Right lobe of liver (tissue), 6 donors: ENCODE data around the gene UBE4A. TPM values are rescaled to one million over a fixed set of nuclear protein-coding genes. Genes with fewer than 3 reads are reported as not detected.
A peak's percentile ranks its signal among the peaks of the same experiment; 100 is the strongest.

Experiments
- ATAC-seq, 4 donors: fragments of 200-7000 bp; cut with Tn5 transposase; one replicate each; pipeline ENCODE4 v1.9.1; 2020; ENCODE audit warnings: mild to moderate bottlenecking in 4 of 4, moderate library complexity in 4 of 4
- DNase-seq, 3 donors: peaks; one replicate each; pipeline ENCODE4 v3.0.0-alpha.2; 2020
- H3K27ac ChIP-seq, 3 donors: fragments of 200-600 bp; one replicate each; pipeline ENCODE4 v1.8.0; 2022
- H3K27me3 ChIP-seq, 2 donors: fragments of 200-600 bp; one replicate each; pipeline ENCODE4 v1.8.0; 2022
- H3K36me3 ChIP-seq, 4 donors: fragments of 200-600 bp; sonication (generic) in 1 of 4; one replicate each; pipeline versions ENCODE4 v1.5.1 to v1.8.0; 2017 to 2022; ENCODE audit warnings: control low read depth in 1 of 4
- H3K4me1 ChIP-seq, 4 donors: fragments of 200-600 bp; sonication (generic) in 1 of 4; one replicate each; pipeline versions ENCODE4 v1.5.1 to v1.8.0; 2017 to 2022; ENCODE audit warnings: control low read depth in 1 of 4
- H3K4me3 ChIP-seq, 3 donors: fragments of 200-600 bp; one replicate each; pipeline ENCODE4 v1.8.0; 2022
- H3K9me3 ChIP-seq, 4 donors: fragments of 200-600 bp; sonication (generic) in 1 of 4; one replicate each; pipeline versions ENCODE4 v1.5.1 to v1.8.0; 2017 to 2022; ENCODE audit warnings: control low read depth in 1 of 4
- POLR2A ChIP-seq: fragments of 450-650 bp; IDR thresholded peaks from one replicate; pipeline ENCODE4 v1.6.1; 2017; ENCODE audit warnings: antibody characterized with exemption, mild to moderate bottlenecking
- WGBS: methylation state at CpG from one replicate; pipeline ENCODE4 v1.1.6; 2018; ENCODE audit warnings: low coverage, low lambda C conversion rate; ENCODE audit not compliant: insufficient coverage; ENCODE audit errors: missing lambda C conversion rate; 5-methylcytosine and 5-hydroxymethylcytosine counted together
- intact Hi-C, 2 donors: fragments of 100-400 bp; cut with DNase I; formaldehyde crosslinking; loops; one replicate each; pipeline versions ENCODE4 v1.11.2 to v1.14.1; 2022
- total RNA-seq, 6 experiments: library from RNA; depleted of rRNA in 2 of 6; stranded (reverse); fragments of >200 nt in 2 of 6; fragmentation: NEBNext Ultra II Directional in 3 of 6; extraction: Animal tissue kit (Norgen Biotek cat#: 25700) in 3 of 6; gene quantifications; one replicate each; pipeline versions ENCODE4 v1.1.0 to v1.2.4, GENCODE V29; 2016 to 2023
- TF ChIP-seq, protein P1 (sequence below), 4 donors: fragments of 200-600 bp in 3 of 4; fragments of 450-650 bp in 1 of 4; IDR thresholded peaks; one replicate each; pipeline versions ENCODE4 v1.5.1 to v1.8.0; 2016 to 2022; ENCODE audit warnings: antibody characterized with exemption in 4 of 4, mild to moderate bottlenecking in 2 of 4
- donor health status: DM: no; HTN: yes; CAD: no.
- donor health status: DM: no; HTN: no; CAD: no.
- donor health status: DM: no; HTN: no; CAD: no.
- donor health status: DM: no; HTN: yes; CAD: no.
- donor health status: DM: no; HTN: yes; CAD: no.

Gene UBE4A
- total RNA-seq, 6 experiments from 2014 or later: 25.5 to 36.9 (median 28.5) TPM

DNA sequence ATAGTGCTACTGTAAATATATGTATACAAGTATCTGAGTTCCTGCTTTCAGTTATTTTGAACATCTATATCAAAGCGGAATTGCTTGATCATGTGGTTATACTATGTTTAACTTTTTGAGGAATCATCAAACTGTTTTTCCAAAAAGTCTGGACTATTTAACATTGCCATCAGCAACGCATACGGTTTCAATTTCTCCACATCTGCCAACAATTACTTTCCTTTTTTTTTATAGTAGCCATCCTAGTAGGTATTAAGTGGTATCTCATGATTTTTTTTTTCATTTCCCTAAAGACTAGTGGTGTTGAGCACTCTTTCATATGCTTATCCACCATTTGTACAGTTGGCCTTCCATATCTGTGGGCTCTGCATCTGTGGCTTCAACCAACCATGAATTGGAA is 1.3 kb upstream of the UBE4A start:
- WGBS: 45% methylated on average over 3 of the region's 3 CpGs
- peaks cover 0 to 12% (median 3%) of the 10 kb centered on the region in 4 donors for H3K4me1 ChIP-seq
- no peak overlapping the region for H3K27ac ChIP-seq
- H3K27me3 ChIP-seq: no peaks in the 10 kb centered on the region
- no peak for ATAC-seq
- TF ChIP-seq, protein P1, sequence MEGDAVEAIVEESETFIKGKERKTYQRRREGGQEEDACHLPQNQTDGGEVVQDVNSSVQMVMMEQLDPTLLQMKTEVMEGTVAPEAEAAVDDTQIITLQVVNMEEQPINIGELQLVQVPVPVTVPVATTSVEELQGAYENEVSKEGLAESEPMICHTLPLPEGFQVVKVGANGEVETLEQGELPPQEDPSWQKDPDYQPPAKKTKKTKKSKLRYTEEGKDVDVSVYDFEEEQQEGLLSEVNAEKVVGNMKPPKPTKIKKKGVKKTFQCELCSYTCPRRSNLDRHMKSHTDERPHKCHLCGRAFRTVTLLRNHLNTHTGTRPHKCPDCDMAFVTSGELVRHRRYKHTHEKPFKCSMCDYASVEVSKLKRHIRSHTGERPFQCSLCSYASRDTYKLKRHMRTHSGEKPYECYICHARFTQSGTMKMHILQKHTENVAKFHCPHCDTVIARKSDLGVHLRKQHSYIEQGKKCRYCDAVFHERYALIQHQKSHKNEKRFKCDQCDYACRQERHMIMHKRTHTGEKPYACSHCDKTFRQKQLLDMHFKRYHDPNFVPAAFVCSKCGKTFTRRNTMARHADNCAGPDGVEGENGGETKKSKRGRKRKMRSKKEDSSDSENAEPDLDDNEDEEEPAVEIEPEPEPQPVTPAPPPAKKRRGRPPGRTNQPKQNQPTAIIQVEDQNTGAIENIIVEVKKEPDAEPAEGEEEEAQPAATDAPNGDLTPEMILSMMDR (IDR thresholded peaks at IDR 0.05): no peak
- no peak for TF ChIP-seq POLR2A
- H3K36me3 ChIP-seq: no peaks in the 10 kb centered on the region
- no peak for DNase-seq
- no peaks in the 10 kb centered on the region for H3K9me3 ChIP-seq
- intact Hi-C loops: loop anchor here in 1 of 2 donors (10.0 kb wide), 1 partner anchor 53 kb away; the partner anchor contains the start of gene CD3E
- H3K4me3 ChIP-seq: no peak overlapping the region

DNA sequence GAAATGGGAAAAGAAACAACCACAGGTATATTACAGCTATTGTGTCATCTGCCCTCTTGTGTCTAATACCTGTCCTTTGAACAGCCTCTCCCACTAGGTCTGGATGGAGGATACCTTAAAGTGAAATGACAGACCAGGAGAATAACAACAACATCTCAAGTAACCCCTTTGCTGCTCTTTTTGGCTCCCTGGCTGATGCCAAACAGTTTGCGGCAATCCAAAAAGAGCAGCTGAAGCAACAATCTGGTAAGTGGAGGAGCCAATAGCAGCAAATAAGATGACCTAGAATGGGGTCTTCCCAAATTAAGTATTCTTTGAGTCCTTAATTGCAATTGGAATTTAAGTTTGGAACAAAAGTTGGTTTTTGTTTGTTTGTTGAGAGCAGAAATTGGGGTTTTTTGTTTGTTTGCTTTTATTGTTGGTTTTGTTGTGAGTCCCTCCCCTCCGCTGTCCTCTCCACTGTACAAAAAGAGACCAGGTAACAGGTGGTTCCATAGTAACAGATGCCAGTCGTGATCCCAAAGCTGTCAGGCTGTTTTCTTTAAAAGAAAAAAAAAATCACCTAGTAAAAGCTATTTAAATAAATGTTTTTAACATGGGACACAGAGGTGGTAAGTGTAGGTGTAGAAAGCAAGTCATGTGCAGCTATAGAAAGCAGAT is 5.7 kb downstream of the UBE4A start:
- no peak overlapping the region for H3K27ac ChIP-seq
- H3K36me3 ChIP-seq: peaks cover 6 to 43% (median 21%) of the 10 kb centered on the region in 4 donors
- WGBS: 88% methylated on average over 3 of the region's 3 CpGs
- H3K9me3 ChIP-seq: no peaks in the 10 kb centered on the region
- TF ChIP-seq POLR2A: no peak
- TF ChIP-seq, protein P1 (IDR thresholded peaks at IDR 0.05): no peak
- DNase-seq (no peak), ATAC-seq (no peak)
- H3K4me3 ChIP-seq: no peak overlapping the region
- intact Hi-C loops: no loop called here
- H3K27me3 ChIP-seq: no peaks in the 10 kb centered on the region
- H3K4me1 ChIP-seq: peaks cover 0 to 22% (median 8%) of the 10 kb centered on the region in 4 donors

DNA sequence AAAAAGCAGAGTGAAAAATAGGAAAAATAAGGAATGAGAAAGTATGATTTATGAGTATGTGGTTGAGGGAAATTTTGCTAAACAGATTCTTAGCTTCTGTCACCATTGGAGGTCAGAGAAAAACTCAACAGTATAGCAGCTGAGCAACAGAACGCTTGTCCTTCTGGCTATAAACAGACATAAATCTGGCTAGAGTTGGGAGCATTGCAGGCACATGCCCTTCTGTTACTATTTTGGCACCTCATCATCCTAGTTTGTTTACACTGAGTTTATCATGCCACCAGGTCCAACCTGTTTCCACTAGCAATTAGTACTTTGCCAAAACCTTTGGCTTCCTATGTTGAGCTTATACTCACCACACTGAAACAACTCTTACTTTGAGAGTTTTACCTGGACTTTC is 6.9 kb downstream of the UBE4A start:
- no peak for TF ChIP-seq POLR2A
- TF ChIP-seq, protein P1 (IDR thresholded peaks at IDR 0.05): no peak
- ATAC-seq (peak; percentile 68 to 89 (median 82)), DNase-seq (no peak)
- Histone ChIP-seq H3K4me1 (peaks cover 0 to 12% (median 6%) of the 10 kb centered on the region in 4 donors), H3K9me3 (no peaks in the 10 kb centered on the region), H3K4me3 (no peak overlapping the region), H3K36me3 (peaks cover 8 to 55% (median 30%) of the 10 kb centered on the region in 4 donors), H3K27me3 (no peaks in the 10 kb centered on the region), H3K27ac (no peak overlapping the region)
- intact Hi-C loops: no loop called here
- 22% methylated on average over 1 of the region's 1 CpG for WGBS

DNA sequence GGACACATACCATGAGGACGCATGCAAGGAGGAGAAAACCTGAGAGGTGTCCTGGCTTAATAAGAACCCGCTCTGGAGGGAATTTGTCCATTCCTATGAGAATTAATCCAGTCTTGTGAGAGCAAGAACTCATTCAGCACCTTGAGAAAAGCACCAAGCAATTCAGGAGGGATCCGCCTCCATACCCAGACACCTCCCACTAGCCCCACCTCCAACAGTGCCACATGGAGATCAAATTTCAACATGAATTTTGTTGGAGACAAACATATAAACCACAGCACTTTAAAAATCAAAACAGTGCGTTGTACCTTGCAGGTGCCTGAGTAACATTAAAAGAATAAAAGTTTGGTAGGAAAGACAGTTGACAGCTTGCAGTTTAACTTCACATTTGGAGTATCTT is 11.4 kb downstream of the UBE4A start:
- intact Hi-C loops: loop anchor here in 1 of 2 donors (10.0 kb wide), 1 partner anchor 124 kb away; no protein-coding TSS in a partner anchor
- ATAC-seq: no peak
- no peak overlapping the region for H3K4me3 ChIP-seq
- H3K4me1 ChIP-seq: peaks cover 0 to 8% (median 3%) of the 10 kb centered on the region in 4 donors
- WGBS: 95% methylated on average over 2 of the region's 4 CpGs
- no peak for TF ChIP-seq POLR2A
- TF ChIP-seq, protein P1 (IDR thresholded peaks at IDR 0.05): no peak
- H3K27me3 ChIP-seq: no peaks in the 10 kb centered on the region
- peaks cover 15 to 80% (median 49%) of the 10 kb centered on the region in 4 donors for H3K36me3 ChIP-seq
- no peaks in the 10 kb centered on the region for H3K9me3 ChIP-seq
- H3K27ac ChIP-seq: no peak overlapping the region
- DNase-seq: no peak
